Measurements from ENCODE around the gene NEDD4L. TPM values are rescaled to one million over a fixed set of nuclear protein-coding genes. Genes with fewer than 3 reads are reported as not detected.

The NEDD4L gene
- total and polyA plus RNA-seq, 2 donors: 15.1 to 56.9 TPM

- no peak for DNase-seq (ENCODE audit: extremely low spot score)
- WGBS: 81% methylated on average over 3 of the region's 3 CpGs
Measured at GRCh38 chr18:58136879-58137278, 92.9 kb downstream of the NEDD4L start.

GRCh38 chr18:58139459-58140386 lies 95.7 kb downstream of the NEDD4L start:
- H3K36me3 ChIP-seq (ENCODE audit: insufficient read depth): no peaks in the 10 kb centered on the region
- no peak overlapping the region for H3K27ac ChIP-seq (ENCODE audit: low read depth)
- no peak overlapping the region for H3K4me3 ChIP-seq (ENCODE audit: low read depth, low read length)
- DNase-seq (ENCODE audit: extremely low spot score): no peak
- no peaks in the 10 kb centered on the region for H3K4me1 ChIP-seq (ENCODE audit: insufficient read depth)
- WGBS: 75% methylated on average over 8 of the region's 8 CpGs

More at GRCh38 chr18:58136879-58137278, 92.9 kb downstream of the NEDD4L start:
- Histone ChIP-seq H3K27ac (ENCODE audit: low read depth) (no peak overlapping the region), H3K4me1 (ENCODE audit: insufficient read depth) (no peaks in the 10 kb centered on the region), H3K36me3 (ENCODE audit: insufficient read depth) (no peaks in the 10 kb centered on the region), H3K4me3 (ENCODE audit: low read depth, low read length) (no peak overlapping the region)

- H3K36me3 ChIP-seq (ENCODE audit: insufficient read depth): no peaks in the 10 kb centered on the region
- no peak overlapping the region for H3K27ac ChIP-seq (ENCODE audit: low read depth)
- H3K4me3 ChIP-seq (ENCODE audit: low read depth, low read length): no peak overlapping the region
- H3K4me1 ChIP-seq (ENCODE audit: insufficient read depth): no peaks in the 10 kb centered on the region
- no peak for DNase-seq (ENCODE audit: extremely low spot score)
- 80% methylated on average over 12 of the region's 12 CpGs for WGBS
Measured at GRCh38 chr18:58140387-58141325, 96.6 kb downstream of the NEDD4L start.

GRCh38 chr18:58143386-58143785 lies 99.4 kb downstream of the NEDD4L start:
- no peak for DNase-seq (ENCODE audit: extremely low spot score)
- WGBS: 28% methylated on average over 11 of the region's 11 CpGs
- H3K4me3 ChIP-seq (ENCODE audit: low read depth, low read length): no peak overlapping the region
- no peaks in the 10 kb centered on the region for H3K36me3 ChIP-seq (ENCODE audit: insufficient read depth)
- no peak overlapping the region for H3K27ac ChIP-seq (ENCODE audit: low read depth)
- H3K4me1 ChIP-seq (ENCODE audit: insufficient read depth): no peaks in the 10 kb centered on the region

GRCh38 chr18:58144106-58144505 lies 100.1 kb downstream of the NEDD4L start:
- no peaks in the 10 kb centered on the region for H3K4me1 ChIP-seq (ENCODE audit: insufficient read depth)
- H3K4me3 ChIP-seq (ENCODE audit: low read depth, low read length): no peak overlapping the region
- H3K36me3 ChIP-seq (ENCODE audit: insufficient read depth): no peaks in the 10 kb centered on the region
- 90% methylated on average over 4 of the region's 4 CpGs for WGBS
- no peak overlapping the region for H3K27ac ChIP-seq (ENCODE audit: low read depth)
- DNase-seq (ENCODE audit: extremely low spot score): no peak

GRCh38 chr18:58144671-58145285 lies 100.8 kb downstream of the NEDD4L start:
- Histone ChIP-seq H3K4me3 (ENCODE audit: low read depth, low read length) (no peak overlapping the region), H3K27ac (ENCODE audit: low read depth) (no peak overlapping the region), H3K36me3 (ENCODE audit: insufficient read depth) (no peaks in the 10 kb centered on the region), H3K4me1 (ENCODE audit: insufficient read depth) (no peaks in the 10 kb centered on the region)
- 83% methylated on average over 10 of the region's 10 CpGs for WGBS
- DNase-seq (ENCODE audit: extremely low spot score): no peak

- H3K27ac ChIP-seq (ENCODE audit: low read depth): no peak overlapping the region
- no peak for DNase-seq (ENCODE audit: extremely low spot score)
- no peaks in the 10 kb centered on the region for H3K4me1 ChIP-seq (ENCODE audit: insufficient read depth)
- H3K36me3 ChIP-seq (ENCODE audit: insufficient read depth): no peaks in the 10 kb centered on the region
- WGBS: 98% methylated on average over 8 of the region's 8 CpGs
- no peak overlapping the region for H3K4me3 ChIP-seq (ENCODE audit: low read depth, low read length)
Measured at GRCh38 chr18:58146099-58146498, 102.1 kb downstream of the NEDD4L start.

GRCh38 chr18:58148954-58149471 lies 105.0 kb downstream of the NEDD4L start:
- WGBS: 74% methylated on average over 7 of the region's 7 CpGs
- H3K27ac ChIP-seq (ENCODE audit: low read depth): no peak overlapping the region
- no peaks in the 10 kb centered on the region for H3K36me3 ChIP-seq (ENCODE audit: insufficient read depth)

GRCh38 chr18:58150772-58151171 lies 106.7 kb downstream of the NEDD4L start:
- H3K4me3 ChIP-seq (ENCODE audit: low read depth, low read length): no peak overlapping the region
- DNase-seq (ENCODE audit: extremely low spot score): no peak
- H3K27ac ChIP-seq (ENCODE audit: low read depth): no peak overlapping the region
- H3K4me1 ChIP-seq (ENCODE audit: insufficient read depth): no peaks in the 10 kb centered on the region
- WGBS: 96% methylated on average over 4 of the region's 4 CpGs
- H3K36me3 ChIP-seq (ENCODE audit: insufficient read depth): no peaks in the 10 kb centered on the region

More at GRCh38 chr18:58148954-58149471, 105.0 kb downstream of the NEDD4L start:
- H3K4me3 ChIP-seq (ENCODE audit: low read depth, low read length): no peak overlapping the region
- H3K4me1 ChIP-seq (ENCODE audit: insufficient read depth): no peaks in the 10 kb centered on the region
- DNase-seq (ENCODE audit: extremely low spot score): no peak

- 74% methylated on average over 3 of the region's 3 CpGs for WGBS
Measured at GRCh38 chr18:58152216-58152615, 108.2 kb downstream of the NEDD4L start.

GRCh38 chr18:58152891-58153290 lies 108.9 kb downstream of the NEDD4L start:
- no peak overlapping the region for H3K27ac ChIP-seq (ENCODE audit: low read depth)
- no peaks in the 10 kb centered on the region for H3K36me3 ChIP-seq (ENCODE audit: insufficient read depth)
- DNase-seq (ENCODE audit: extremely low spot score): no peak
- WGBS: 98% methylated on average over 3 of the region's 3 CpGs
- no peak overlapping the region for H3K4me3 ChIP-seq (ENCODE audit: low read depth, low read length)
- H3K4me1 ChIP-seq (ENCODE audit: insufficient read depth): no peaks in the 10 kb centered on the region

More at GRCh38 chr18:58152216-58152615, 108.2 kb downstream of the NEDD4L start:
- Histone ChIP-seq H3K27ac (ENCODE audit: low read depth) (no peak overlapping the region), H3K4me1 (ENCODE audit: insufficient read depth) (no peaks in the 10 kb centered on the region), H3K4me3 (ENCODE audit: low read depth, low read length) (no peak overlapping the region), H3K36me3 (ENCODE audit: insufficient read depth) (no peaks in the 10 kb centered on the region)
- DNase-seq (ENCODE audit: extremely low spot score): no peak

GRCh38 chr18:58156516-58156915 lies 112.5 kb downstream of the NEDD4L start:
- no peaks in the 10 kb centered on the region for H3K36me3 ChIP-seq (ENCODE audit: insufficient read depth)
- DNase-seq (ENCODE audit: extremely low spot score): no peak
- H3K27ac ChIP-seq (ENCODE audit: low read depth): no peak overlapping the region
- no peaks in the 10 kb centered on the region for H3K4me1 ChIP-seq (ENCODE audit: insufficient read depth)
- WGBS: 87% methylated on average over 9 of the region's 9 CpGs
- no peak overlapping the region for H3K4me3 ChIP-seq (ENCODE audit: low read depth, low read length)

- Histone ChIP-seq H3K27ac (ENCODE audit: low read depth) (no peak overlapping the region), H3K36me3 (ENCODE audit: insufficient read depth) (no peaks in the 10 kb centered on the region), H3K4me1 (ENCODE audit: insufficient read depth) (no peaks in the 10 kb centered on the region), H3K4me3 (ENCODE audit: low read depth, low read length) (no peak overlapping the region)
- no peak for DNase-seq (ENCODE audit: extremely low spot score)
- WGBS: 93% methylated on average over 3 of the region's 3 CpGs
Measured at GRCh38 chr18:58157237-58157636, 113.2 kb downstream of the NEDD4L start.
